BE2C (cell line): ENCODE measurements around the gene CLEC4C.

Experiments used
- DNase-seq: peaks from one replicate; pipeline ENCODE4 v3.0.0-alpha.2; 2020
- H3K27me3 ChIP-seq: fragments of 250-450 bp; sonication (Bioruptor Pico); 2 replicates; pipeline ENCODE4 v1.5.1; 2020; ENCODE audit warnings: mild to moderate bottlenecking
- H3K36me3 ChIP-seq: fragments of 250-450 bp; sonication (Bioruptor Pico); 2 replicates; pipeline ENCODE4 v1.5.1; 2020; ENCODE audit warnings: mild to moderate bottlenecking
- H3K4me1 ChIP-seq: fragments of 250-450 bp; sonication (Bioruptor Pico); 2 replicates; pipeline ENCODE4 v1.5.1; 2020
- H3K4me3 ChIP-seq: 2 replicates; pipeline ENCODE4 v1.5.1; 2011; ENCODE audit warnings: low read depth, low read length
- H3K9me3 ChIP-seq: fragments of 250-450 bp; sonication (Bioruptor Pico); 2 replicates; pipeline ENCODE4 v1.5.1; 2020
- CTCF ChIP-seq: IDR thresholded peaks from 2 replicates; pipeline ENCODE4 v1.5.1; 2012; ENCODE audit warnings: mild to moderate bottlenecking, low read depth, low read length

Gene CLEC4C

GRCh38 chr12:7681535-7681934 lies 65.6 kb downstream of the CLEC4C start:
- H3K36me3 ChIP-seq, result no peaks in the 10 kb centered on the region
- H3K4me3 ChIP-seq, result no peak overlapping the region
- peaks cover 4% of the 10 kb centered on the region; the same call in 1 of the 2 replicates for H3K27me3 ChIP-seq
- H3K9me3 ChIP-seq, result no peaks in the 10 kb centered on the region
- DNase-seq, result no peak
- H3K4me1 ChIP-seq, result no peaks in the 10 kb centered on the region
- no peak for TF ChIP-seq CTCF
